ENCODE measurements around the gene TSC22D4. TPM values are rescaled to one million over a fixed set of nuclear protein-coding genes. Genes with fewer than 3 reads are reported as not detected.
A peak's percentile ranks its signal among the peaks of the same experiment; 100 is the strongest.

The TSC22D4 gene
- total RNA-seq, 2 experiments from 2014 or later = 34.6 to 36.5 TPM

- Histone ChIP-seq H3K27me3 (ENCODE audit: control insufficient read depth in 1 of 2, insufficient read depth in 2 of 2, low read length in 2 of 2) (no peaks in the 10 kb centered on the region), H3K36me3 (ENCODE audit: insufficient read depth, low read length) (peaks cover 30% of the 10 kb centered on the region), H3K4me3 (ENCODE audit: low read length) (peak overlapping the region; percentile 96), H3K27ac (ENCODE audit: low read depth in 1 of 2, low read length in 2 of 2) (peak overlapping the region; percentile 74 to 100), H3K4me1 (ENCODE audit: insufficient read depth, low read length) (peaks cover 70% of the 10 kb centered on the region), H3K9me3 (ENCODE audit: control insufficient read depth in 1 of 2, insufficient read depth in 1 of 2, low read length in 2 of 2) (no peaks in the 10 kb centered on the region)
- no peak for ATAC-seq (ENCODE audit: poor library complexity)
- H3K36me3 Mint-ChIP-seq (ENCODE audit: low read depth) = peaks cover 68% of the 10 kb centered on the region
- TF ChIP-seq CTCF (IDR thresholded peaks at IDR 0.05) = no peak
- DNase-seq = peak in 9 of 14 experiments; percentile 13 to 70 (median 35)
- ChIA-PET POLR2A (interaction anchor here (0.6 to 3.9 kb wide), 24 partner anchors 8 to 1965 kb away, joined by 3 to 91 read pairs (median 6); partner anchors contain the start of genes BUD31, FBXO24, GAL3ST4 and LAMTOR4), CTCF (interaction anchor here (1.2 kb wide), 1 partner anchor 129 kb away, joined by 3 read pairs; no protein-coding TSS in a partner anchor)
- H3K4me1 Mint-ChIP-seq (ENCODE audit: low read depth) = peaks cover 61% of the 10 kb centered on the region
- no peaks in the 10 kb centered on the region for H3K9me3 Mint-ChIP-seq
- H3K4me3 Mint-ChIP-seq = peak overlapping the region; percentile 95
- H3K27me3 Mint-ChIP-seq = peaks cover 11% of the 10 kb centered on the region
- H3K27ac Mint-ChIP-seq = peak overlapping the region; percentile 100
- intact Hi-C loops (cut with DNase I, micrococcal nuclease) = loop anchor here in 1 of 2 experiments (10.0 kb wide), 1 partner anchor 824 kb away; no protein-coding TSS in a partner anchor
Observed at GRCh38 chr7:100430493-100431285, 48.3 kb downstream of the TSC22D4 start.

- no peak for TF ChIP-seq CTCF (IDR thresholded peaks at IDR 0.05)
- H3K36me3 Mint-ChIP-seq (ENCODE audit: low read depth) = peaks cover 61% of the 10 kb centered on the region
- Histone ChIP-seq H3K27me3 (ENCODE audit: control insufficient read depth in 1 of 2, insufficient read depth in 2 of 2, low read length in 2 of 2) (no peaks in the 10 kb centered on the region), H3K4me3 (ENCODE audit: low read length) (peak within 1 kb of the TSS; percentile 96), H3K9me3 (ENCODE audit: control insufficient read depth in 1 of 2, insufficient read depth in 1 of 2, low read length in 2 of 2) (no peaks in the 10 kb centered on the region), H3K36me3 (ENCODE audit: insufficient read depth, low read length) (peaks cover 26% of the 10 kb centered on the region), H3K4me1 (ENCODE audit: insufficient read depth, low read length) (peaks cover 63% of the 10 kb centered on the region), H3K27ac (ENCODE audit: low read depth in 1 of 2, low read length in 2 of 2) (peak within 1 kb of the TSS; percentile 100)
- H3K27ac Mint-ChIP-seq = peak within 1 kb of the TSS; percentile 100
- H3K27me3 Mint-ChIP-seq = peaks cover 11% of the 10 kb centered on the region
- H3K9me3 Mint-ChIP-seq = no peaks in the 10 kb centered on the region
- peak; percentile 39 for ATAC-seq (ENCODE audit: poor library complexity)
- DNase-seq = peak; percentile 94 to 99 (median 97)
- intact Hi-C loops (cut with DNase I, micrococcal nuclease) = loop anchor here in 1 of 2 experiments (5.0 to 10.0 kb wide), 4 partner anchors 83 to 825 kb away; partner anchors contain the start of gene TRIM4
- peaks cover 55% of the 10 kb centered on the region for H3K4me1 Mint-ChIP-seq (ENCODE audit: low read depth)
- peak within 1 kb of the TSS; percentile 100 for H3K4me3 Mint-ChIP-seq
- CTCF ChIA-PET = interaction anchor here (1.0 to 1.2 kb wide), 2 partner anchors 130 to 240 kb away, joined by 3 read pairs; no protein-coding TSS in a partner anchor
- POLR2A ChIA-PET = interaction anchor here (0.6 to 3.9 kb wide), 52 partner anchors 9 to 1996 kb away, joined by 3 to 91 read pairs (median 7); partner anchors contain the start of genes AGFG2, AP4M1, BUD31 and CNPY4
Observed at GRCh38 chr7:100429637-100430492, 49.1 kb downstream of the TSC22D4 start, which contains the start of gene MEPCE. Gene MEPCE (plus strand): TSS chr7:100429831. CDS start chr7:100430019, 188 bp downstream.

All from CD4-positive, alpha-beta T cell (primary cell).